SK-N-SH (cell line): ENCODE data around the gene ZSCAN18. TPM values are rescaled to one million over a fixed set of nuclear protein-coding genes. Genes with fewer than 3 reads are reported as not detected.

Experiments
- CTCF ChIA-PET: fragments of 300-600, 350-600 bp; formaldehyde crosslinking; extraction: SDS; loops from one replicate; lab custom pipeline; 2021; lab: Yijun Ruan, JAX
- POLR2A ChIA-PET: fragments of 350-600 bp; sonication (Branson Sonifier 250); formaldehyde crosslinking; extraction: SDS; loops from one replicate; lab custom pipeline; 2020; ENCODE audit warnings: antibody characterized with exemption, inconsistent platforms; lab: Yijun Ruan, JAX
- DNase-seq: peaks from one replicate; pipeline ENCODE4 v3.0.0; 2012
- H2AFZ ChIP-seq: fragments of 200-600 bp; sonication (generic); 2 replicates; pipeline ENCODE4 v1.8.1; 2016; ENCODE audit warnings: antibody characterized with exemption, mild to moderate bottlenecking, low read depth
- H3F3A ChIP-seq: fragments of 200-600 bp; sonication (generic); replicated peaks from 2 replicates; pipeline ENCODE3; 2016; ENCODE audit warnings: antibody characterized with exemption, mild to moderate bottlenecking; ENCODE audit not compliant: insufficient read depth
- H3K27ac ChIP-seq, 2 experiments: fragments of 200-500 bp in 1 of 2; fragments of 200-600 bp in 1 of 2; sonication (Bioruptor generic) in 1 of 2; sonication (generic), shearing (Covaris generic) in 1 of 2; 2 replicates each; pipeline versions ENCODE4 v1.5.1 to v1.6.1; 2014 to 2016; ENCODE audit warnings: low read depth in 2 of 2, inconsistent platforms in 1 of 2, low read length in 1 of 2, mild to moderate bottlenecking in 1 of 2, mixed read lengths in 1 of 2
- H3K27me3 ChIP-seq: fragments of 200-600 bp; sonication (generic), shearing (Covaris generic); 2 replicates; pipeline ENCODE4 v1.6.1; 2016; ENCODE audit warnings: mixed run types; ENCODE audit not compliant: insufficient read depth
- H3K36me3 ChIP-seq, 2 experiments: fragments of 200-500 bp in 1 of 2; fragments of 200-600 bp in 1 of 2; sonication (Bioruptor generic) in 1 of 2; sonication (generic) in 1 of 2; replicated peaks in 1 of 2; 2 replicates each; pipeline versions ENCODE3 to v1.5.1; 2014 to 2016; ENCODE audit warnings: low read length in 1 of 2, mild to moderate bottlenecking in 1 of 2; ENCODE audit not compliant: insufficient read depth in 2 of 2, control insufficient read depth in 1 of 2
- H3K4me1 ChIP-seq, 2 experiments: fragments of 200-500 bp in 1 of 2; fragments of 200-600 bp in 1 of 2; sonication (Bioruptor generic) in 1 of 2; sonication (generic), shearing (Covaris generic) in 1 of 2; 2 replicates each; pipeline versions ENCODE4 v1.5.1 to v1.6.1; 2014 to 2016; ENCODE audit warnings: low read depth in 1 of 2, low read length in 1 of 2, mixed run types in 1 of 2; ENCODE audit not compliant: insufficient read depth in 2 of 2, control insufficient read depth in 1 of 2
- H3K4me2 ChIP-seq: fragments of 200-600 bp; sonication (generic), shearing (Covaris generic); 2 replicates; pipeline ENCODE4 v1.6.1; 2017; ENCODE audit warnings: mixed run types
- H3K4me3 ChIP-seq, 2 experiments: fragments of 200-500 bp in 1 of 2; fragments of 200-600 bp in 1 of 2; sonication (Bioruptor generic) in 1 of 2; sonication (generic), shearing (Covaris generic) in 1 of 2; 2 replicates each; pipeline versions ENCODE4 v1.5.1 to v1.8.1; 2014 to 2016; ENCODE audit warnings: low read depth in 2 of 2, inconsistent platforms in 1 of 2, low read length in 1 of 2, mild to moderate bottlenecking in 1 of 2, mixed read lengths in 1 of 2, moderate library complexity in 1 of 2
- H3K79me2 ChIP-seq: fragments of 200-600 bp; sonication (generic); 2 replicates; pipeline ENCODE4 v1.8.1; 2017; ENCODE audit warnings: mild to moderate bottlenecking; ENCODE audit not compliant: insufficient read depth
- H3K9ac ChIP-seq: fragments of 200-600 bp; sonication (generic); 2 replicates; pipeline ENCODE4 v1.6.1; 2017; ENCODE audit warnings: mixed run types
- H3K9me2 ChIP-seq: fragments of 200-600 bp; sonication (generic); 2 replicates; pipeline ENCODE4 v1.6.1; 2017; ENCODE audit warnings: mixed run types
- H3K9me3 ChIP-seq: fragments of 200-600 bp; sonication (generic); 2 replicates; pipeline ENCODE4 v1.6.1; 2017; ENCODE audit warnings: mixed run types, mild to moderate bottlenecking, moderate library complexity
- H4K20me1 ChIP-seq: fragments of 200-600 bp; sonication (generic); 2 replicates; pipeline ENCODE4 v1.6.1; 2017; ENCODE audit warnings: mild to moderate bottlenecking, mixed run types; ENCODE audit not compliant: insufficient read depth
- CHD2 ChIP-seq: fragments of 150-350 bp; IDR thresholded peaks from 2 replicates; pipeline ENCODE4 v1.6.1; 2018; ENCODE audit warnings: low read length; ENCODE audit not compliant: partially characterized antibody
- CTCF ChIP-seq: fragments of 200-600 bp; sonication (generic); IDR thresholded peaks from 2 replicates; pipeline ENCODE4 v1.6.1; 2017; ENCODE audit warnings: antibody characterized with exemption, mild to moderate bottlenecking, moderate library complexity
- EP300 ChIP-seq, 2 experiments: IDR thresholded peaks; 2 replicates each; pipeline versions ENCODE4 v1.4.0 to v1.6.1; 2012; ENCODE audit warnings: borderline replicate concordance in 1 of 2, low read depth in 1 of 2, low read length in 1 of 2
- GATA2 ChIP-seq: sonication (generic); formaldehyde crosslinking; IDR thresholded peaks from 2 replicates; pipeline ENCODE4 v1.5.0; 2020; ENCODE audit warnings: mild to moderate bottlenecking, missing genetic modification reagents
- IRF3 ChIP-seq: fragments of 150-350 bp; IDR thresholded peaks from 2 replicates; pipeline ENCODE4 v1.6.1; 2016; ENCODE audit warnings: mild to moderate bottlenecking, low read depth, low read length
- JUND ChIP-seq: IDR thresholded peaks from 2 replicates; pipeline ENCODE4 v1.4.0; 2012
- MEF2A ChIP-seq: IDR thresholded peaks from 2 replicates; pipeline ENCODE4 v1.4.0; 2012; ENCODE audit warnings: low read depth, borderline replicate concordance
- NFIC ChIP-seq: IDR thresholded peaks from 2 replicates; pipeline ENCODE4 v1.4.0; 2012; ENCODE audit warnings: borderline replicate concordance
- PBX3 ChIP-seq: IDR thresholded peaks from 2 replicates; pipeline ENCODE4; 2012
- POLR2AphosphoS5 ChIP-seq: IDR thresholded peaks from 2 replicates; pipeline ENCODE4 v1.6.1; 2012; ENCODE audit warnings: low read depth, low read length
- RAD21 ChIP-seq: IDR thresholded peaks from 2 replicates; pipeline ENCODE4 v1.6.1; 2012; ENCODE audit warnings: mild to moderate bottlenecking, low read length
- REST ChIP-seq: IDR thresholded peaks from 2 replicates; pipeline ENCODE4 v1.6.1; 2012; ENCODE audit warnings: mild to moderate bottlenecking, low read depth, low read length, moderate library complexity
- RFX5 ChIP-seq: IDR thresholded peaks from 2 replicates; pipeline ENCODE4 v1.6.1; 2012; ENCODE audit warnings: mild to moderate bottlenecking, improper control_type of control experiment, low read length
- RXRA ChIP-seq: IDR thresholded peaks from 2 replicates; pipeline ENCODE4 v1.4.0; 2012; ENCODE audit warnings: low read depth, mild to moderate bottlenecking, borderline replicate concordance
- TAF1 ChIP-seq: IDR thresholded peaks from 2 replicates; pipeline ENCODE4 v1.6.1; 2012; ENCODE audit warnings: low read depth, mild to moderate bottlenecking, low read length, moderate library complexity, borderline replicate concordance
- TEAD4 ChIP-seq: IDR thresholded peaks from 2 replicates; pipeline ENCODE4 v1.4.0; 2012; ENCODE audit warnings: mild to moderate bottlenecking, borderline replicate concordance; ENCODE audit not compliant: insufficient read depth
- USF1 ChIP-seq: IDR thresholded peaks from 2 replicates; pipeline ENCODE4 v1.4.0; 2012; ENCODE audit warnings: low read depth, borderline replicate concordance
- USF2 ChIP-seq: fragments of 150-350 bp; IDR thresholded peaks from 2 replicates; pipeline ENCODE4 v1.6.1; 2017; ENCODE audit warnings: antibody characterized with exemption, low read length, low read depth, borderline replicate concordance
- WGBS: methylation state at CpG from one replicate; pipeline ENCODE4 v1.1.6; 2017; ENCODE audit warnings: low lambda C conversion rate; 5-methylcytosine and 5-hydroxymethylcytosine counted together
- polyA plus RNA-seq, 3 experiments: library from polyadenylated mRNA; depleted of rRNA; stranded (reverse); fragments of >200 nt; gene quantifications; 2 replicates each; pipeline ENCODE4 v1.2.3, GENCODE V29; 2012

ZSCAN18 gene
- polyA plus RNA-seq, 1 of the 3 experiments (the other 2 are of a cell fraction) = 26.7 TPM

- no peak for TF ChIP-seq CHD2
- TF ChIP-seq POLR2AphosphoS5 = no peak
- TF ChIP-seq, all 33 proteins: peak for 0
These were observed 42.8 kb downstream of the ZSCAN18 start (continued) for GRCh38 chr19:58054901-58055874.

- ChIA-PET CTCF (no interaction called here), POLR2A (no interaction called here)
- H3K27me3 ChIP-seq = no peaks in the 10 kb centered on the region
- H3F3A ChIP-seq = no peaks in the 10 kb centered on the region
- no peaks in the 10 kb centered on the region for H3K79me2 ChIP-seq
- no peaks in the 10 kb centered on the region for H3K9me2 ChIP-seq
- H3K9ac ChIP-seq = no peak overlapping the region
- no peaks in the 10 kb centered on the region for H3K9me3 ChIP-seq
- no peak for TF ChIP-seq NFIC
- no peak for TF ChIP-seq GATA2 (CRISPR knock-in tag)
- no peak for TF ChIP-seq CHD2
- no peak for TF ChIP-seq USF2
- no peak for TF ChIP-seq RAD21
- no peak for TF ChIP-seq POLR2AphosphoS5
- TF ChIP-seq RXRA = no peak
- TF ChIP-seq USF1 = no peak
- no peak for TF ChIP-seq TAF1
- no peak for TF ChIP-seq RFX5
- no peak for TF ChIP-seq REST
- no peak for TF ChIP-seq CTCF
- no peak for TF ChIP-seq IRF3
- no peak for TF ChIP-seq PBX3
- no peak for TF ChIP-seq JUND
- no peak for TF ChIP-seq TEAD4
- no peak for TF ChIP-seq MEF2A
- TF ChIP-seq EP300 (IDR thresholded peaks at IDR 0.05; ENCODE audit: borderline replicate concordance in 1 of 2, low read depth in 1 of 2, low read length in 1 of 2) = no peak
- H4K20me1 ChIP-seq = no peaks in the 10 kb centered on the region
- H3K4me1 ChIP-seq = no peaks in the 10 kb centered on the region
- no peaks in the 10 kb centered on the region for H3K36me3 ChIP-seq
- H3K4me2 ChIP-seq = no peak overlapping the region
- no peak overlapping the region; a peak in 1 of 4 replicates for H3K4me3 ChIP-seq
- no peak for DNase-seq
- WGBS = 40% methylated on average over 15 of the region's 30 CpGs
- no peak overlapping the region for H3K27ac ChIP-seq
- H2AFZ ChIP-seq = no peak overlapping the region
These were observed 44.4 kb downstream of the ZSCAN18 start for GRCh38 chr19:58053480-58054156.
